AG04450 (cell line): ENCODE measurements around the gene MAGI2. TPM values are rescaled to one million over a fixed set of nuclear protein-coding genes. Genes with fewer than 3 reads are reported as not detected.

ENCODE experiments used
- CTCF ChIA-PET: fragments of 300-600, 350-600 bp; formaldehyde crosslinking; extraction: SDS; loops from one replicate; lab custom pipeline; 2022; ENCODE audit warnings: antibody characterized with exemption, inconsistent platforms; lab: Charles Lee
- POLR2A ChIA-PET: fragments of 350-600 bp; formaldehyde crosslinking; extraction: SDS; loops from one replicate; lab custom pipeline; 2021; ENCODE audit warnings: antibody characterized with exemption, inconsistent platforms; lab: Yijun Ruan, JAX
- DNase-seq: peaks from one replicate; pipeline ENCODE4 v3.0.0-alpha.2; 2011; ENCODE audit warnings: low read depth, low spot score
- H3K27ac ChIP-seq: one replicate; pipeline ENCODE4 v1.5.1; 2012; ENCODE audit warnings: low read depth, low read length, control low read depth
- H3K27me3 ChIP-seq: one replicate; pipeline ENCODE4 v1.6.0; 2012; ENCODE audit warnings: low read length; ENCODE audit not compliant: control insufficient read depth, insufficient read depth
- H3K4me3 ChIP-seq: 2 replicates; pipeline ENCODE4 v1.5.1; 2011; ENCODE audit warnings: mild to moderate bottlenecking, low read depth, low read length, control low read depth
- H3K9me3 ChIP-seq: 2 replicates; pipeline ENCODE4 v1.5.1; 2012; ENCODE audit warnings: low read length; ENCODE audit not compliant: control insufficient read depth, insufficient read depth
- polyA plus RNA-seq: library from polyadenylated mRNA; depleted of rRNA; stranded (reverse); fragments of >200 nt; gene quantifications from 2 replicates; pipeline ENCODE4 v1.2.3, GENCODE V29; 2011
- TF ChIP-seq, protein P1 (sequence below): IDR thresholded peaks from 2 replicates; pipeline ENCODE4 v1.5.1; 2011; ENCODE audit warnings: low read depth, low read length, control low read depth, inconsistent platforms

The MAGI2 gene
- polyA plus RNA-seq, 1 experiment: 2.3 TPM

DNA sequence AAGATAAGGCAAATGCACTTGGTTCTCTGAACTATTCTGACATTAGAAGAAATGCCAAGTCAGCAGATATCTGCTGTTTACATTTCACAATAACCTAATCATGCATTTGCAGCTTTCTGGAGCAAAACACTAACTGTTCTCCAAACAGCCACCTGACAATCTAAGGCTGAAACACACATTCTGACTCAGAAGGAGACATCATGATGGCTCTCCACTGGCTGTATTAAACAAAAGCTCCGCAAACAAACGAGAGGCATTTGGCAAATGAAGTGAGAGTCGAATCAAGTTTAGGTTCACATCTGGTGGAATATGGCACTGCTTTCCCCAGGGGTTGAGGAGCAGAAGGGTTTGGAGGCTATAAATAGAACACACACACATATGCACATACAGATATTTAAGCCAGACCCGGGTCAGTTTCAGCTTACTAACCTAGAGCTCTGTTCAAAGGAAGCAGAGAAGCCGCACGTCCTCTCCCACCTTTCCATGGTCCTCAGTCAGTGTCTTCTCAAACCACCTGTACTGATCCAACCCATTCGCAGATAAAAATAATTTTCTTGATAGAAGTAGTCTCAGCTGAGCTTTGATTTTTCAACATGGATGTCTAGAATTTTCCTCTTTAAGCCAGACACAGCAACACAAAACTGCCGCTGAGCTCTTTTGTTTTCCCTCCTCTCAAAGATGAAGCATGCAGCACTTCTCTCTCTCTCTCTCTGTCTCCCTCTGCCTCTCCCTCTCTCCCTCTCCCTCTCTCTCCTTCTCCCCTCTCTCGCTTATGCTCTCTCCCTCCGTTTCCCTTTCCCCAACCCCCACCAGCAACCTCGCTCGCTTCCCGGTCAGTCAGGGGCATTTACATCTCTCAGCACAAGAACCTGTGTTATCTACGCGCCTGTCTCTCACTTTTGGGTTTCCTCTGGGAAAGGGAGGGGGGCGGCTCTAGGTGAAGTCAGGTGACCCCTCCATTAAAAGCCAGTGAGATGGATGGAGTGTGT lies 682.8 kb downstream of the MAGI2 start:
- ChIA-PET POLR2A (interaction anchor here (0.6 kb wide), 1 partner anchor 266 kb away, joined by 3 read pairs; no protein-coding TSS in a partner anchor), CTCF (interaction anchor here (1.1 kb wide), 1 partner anchor 40 kb away, joined by 3 read pairs; no protein-coding TSS in a partner anchor)
- Histone ChIP-seq H3K27me3 (no peaks in the 10 kb centered on the region), H3K27ac (no peak overlapping the region), H3K4me3 (peak overlapping the region; percentile 54), H3K9me3 (no peaks in the 10 kb centered on the region)
- TF ChIP-seq, protein P1, sequence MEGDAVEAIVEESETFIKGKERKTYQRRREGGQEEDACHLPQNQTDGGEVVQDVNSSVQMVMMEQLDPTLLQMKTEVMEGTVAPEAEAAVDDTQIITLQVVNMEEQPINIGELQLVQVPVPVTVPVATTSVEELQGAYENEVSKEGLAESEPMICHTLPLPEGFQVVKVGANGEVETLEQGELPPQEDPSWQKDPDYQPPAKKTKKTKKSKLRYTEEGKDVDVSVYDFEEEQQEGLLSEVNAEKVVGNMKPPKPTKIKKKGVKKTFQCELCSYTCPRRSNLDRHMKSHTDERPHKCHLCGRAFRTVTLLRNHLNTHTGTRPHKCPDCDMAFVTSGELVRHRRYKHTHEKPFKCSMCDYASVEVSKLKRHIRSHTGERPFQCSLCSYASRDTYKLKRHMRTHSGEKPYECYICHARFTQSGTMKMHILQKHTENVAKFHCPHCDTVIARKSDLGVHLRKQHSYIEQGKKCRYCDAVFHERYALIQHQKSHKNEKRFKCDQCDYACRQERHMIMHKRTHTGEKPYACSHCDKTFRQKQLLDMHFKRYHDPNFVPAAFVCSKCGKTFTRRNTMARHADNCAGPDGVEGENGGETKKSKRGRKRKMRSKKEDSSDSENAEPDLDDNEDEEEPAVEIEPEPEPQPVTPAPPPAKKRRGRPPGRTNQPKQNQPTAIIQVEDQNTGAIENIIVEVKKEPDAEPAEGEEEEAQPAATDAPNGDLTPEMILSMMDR: no peak
- peak; percentile 37 for DNase-seq

- TF ChIP-seq, protein P1: no peak
- no peak for DNase-seq
- H3K27ac ChIP-seq: no peak overlapping the region
- ChIA-PET CTCF (interaction anchor here (1.1 kb wide), 1 partner anchor 41 kb away, joined by 3 read pairs; no protein-coding TSS in a partner anchor), POLR2A (no interaction called here)
- H3K4me3 ChIP-seq: peak overlapping the region; percentile 54
- no peaks in the 10 kb centered on the region for H3K9me3 ChIP-seq
- H3K27me3 ChIP-seq: no peaks in the 10 kb centered on the region
Observed at GRCh38 chr7:78769481-78770101, 683.9 kb downstream of the MAGI2 start.

DNA sequence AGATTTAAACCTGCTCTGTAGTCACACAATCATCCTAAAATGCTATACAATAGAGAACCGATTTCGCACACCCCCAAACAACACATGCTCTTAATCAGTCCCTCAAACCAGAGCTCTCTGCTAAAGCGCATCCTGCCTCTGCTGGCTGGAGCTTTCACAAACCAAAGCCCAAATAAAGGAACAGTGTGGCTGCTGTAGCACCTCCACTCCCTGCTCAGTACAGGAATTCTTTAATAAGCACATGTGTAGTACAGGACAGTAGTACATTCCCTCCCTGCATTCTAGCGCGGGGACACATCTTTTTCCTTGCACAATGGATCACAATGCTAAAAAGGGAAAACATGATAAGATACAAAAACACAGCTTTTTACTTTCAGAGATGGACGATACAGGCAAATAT lies 684.6 kb downstream of the MAGI2 start:
- TF ChIP-seq, protein P1: peak; percentile 6; the same call in 1 of the 2 replicates
- Histone ChIP-seq H3K27ac (no peak overlapping the region), H3K9me3 (no peaks in the 10 kb centered on the region), H3K27me3 (no peaks in the 10 kb centered on the region), H3K4me3 (peak overlapping the region; percentile 54)
- DNase-seq: no peak
- CTCF ChIA-PET: no interaction called here
- POLR2A ChIA-PET: no interaction called here

DNA sequence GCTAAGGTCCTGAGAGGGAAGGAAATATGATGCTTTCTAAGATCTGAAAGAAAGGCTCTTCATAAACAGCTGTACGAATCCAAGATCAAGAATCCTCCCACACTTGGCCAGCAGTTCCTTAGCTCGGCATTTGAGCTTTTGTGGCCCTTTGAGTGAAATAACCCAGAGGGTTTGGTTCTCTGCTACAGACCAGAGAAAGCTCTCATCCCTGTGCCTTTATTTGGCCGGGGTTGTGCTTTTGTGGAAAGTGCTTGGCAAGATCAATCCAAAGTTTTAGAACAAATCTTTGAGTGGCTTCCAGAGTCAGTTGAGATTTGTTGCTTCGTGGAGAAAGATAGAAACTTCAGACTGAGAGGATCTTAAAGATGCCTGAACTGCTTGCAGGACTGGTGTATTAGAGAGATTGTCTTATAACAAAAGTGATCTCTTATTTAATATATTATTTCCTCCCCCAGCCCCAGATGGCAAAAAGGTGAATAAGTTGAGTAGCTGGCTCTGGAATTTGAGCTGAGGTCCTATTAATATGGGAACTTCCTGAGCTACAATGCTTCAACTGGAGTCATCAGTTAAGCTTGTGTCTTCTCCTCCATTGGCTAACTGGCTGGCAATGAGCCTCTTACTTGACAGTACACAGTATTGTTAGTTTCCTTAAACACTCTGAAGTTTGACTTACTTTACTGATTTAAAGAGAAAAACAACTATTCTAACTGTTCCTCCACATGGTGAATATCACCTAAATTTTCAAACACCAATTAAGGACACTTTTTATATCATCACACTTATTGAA lies 687.3 kb downstream of the MAGI2 start:
- no peak overlapping the region for H3K4me3 ChIP-seq
- POLR2A ChIA-PET: no interaction called here
- no peaks in the 10 kb centered on the region for H3K9me3 ChIP-seq
- H3K27ac ChIP-seq: no peak overlapping the region
- CTCF ChIA-PET: no interaction called here
- DNase-seq: no peak
- no peaks in the 10 kb centered on the region for H3K27me3 ChIP-seq
- TF ChIP-seq, protein P1: no peak
